T-helper 2 cell treated with Interferon-gamma antibody and Interleukin-4, amounts not matched to agents 5 μg/mL and 100 μg/mL, for 36 hours (primary cell): ENCODE results near the gene MS4A15.
"Not testable (repeated sequence)": the region's sequence is repeated elsewhere in the genome, so short reads cannot be mapped to it uniquely, and the experiment has no call there.

Source experiments
- DNase-seq: peaks from one replicate; pipeline ENCODE4 v3.0.0; 2021; ENCODE audit warnings: low spot score
- H3K27ac Mint-ChIP-seq: one replicate; pipeline ENCODE4 v1.8.0; 2021; ENCODE audit warnings: mild to moderate bottlenecking, mixed read lengths
- H3K27me3 Mint-ChIP-seq: one replicate; pipeline ENCODE4 v1.8.0; 2021; ENCODE audit warnings: low read depth, mixed read lengths
- H3K36me3 Mint-ChIP-seq: one replicate; pipeline ENCODE4 v1.8.0; 2021; ENCODE audit warnings: low read depth, mixed read lengths
- H3K4me1 Mint-ChIP-seq: one replicate; pipeline ENCODE4 v1.8.0; 2021; ENCODE audit warnings: low read depth, mixed read lengths
- H3K4me3 Mint-ChIP-seq: one replicate; pipeline ENCODE4 v1.8.0; 2022; ENCODE audit warnings: mild to moderate bottlenecking, moderate library complexity, mixed read lengths
- H3K9me3 Mint-ChIP-seq: one replicate; pipeline ENCODE4 v1.8.0; 2021; ENCODE audit warnings: mixed read lengths

MS4A15 gene, protein sequence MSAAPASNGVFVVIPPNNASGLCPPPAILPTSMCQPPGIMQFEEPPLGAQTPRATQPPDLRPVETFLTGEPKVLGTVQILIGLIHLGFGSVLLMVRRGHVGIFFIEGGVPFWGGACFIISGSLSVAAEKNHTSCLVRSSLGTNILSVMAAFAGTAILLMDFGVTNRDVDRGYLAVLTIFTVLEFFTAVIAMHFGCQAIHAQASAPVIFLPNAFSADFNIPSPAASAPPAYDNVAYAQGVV

DNA sequence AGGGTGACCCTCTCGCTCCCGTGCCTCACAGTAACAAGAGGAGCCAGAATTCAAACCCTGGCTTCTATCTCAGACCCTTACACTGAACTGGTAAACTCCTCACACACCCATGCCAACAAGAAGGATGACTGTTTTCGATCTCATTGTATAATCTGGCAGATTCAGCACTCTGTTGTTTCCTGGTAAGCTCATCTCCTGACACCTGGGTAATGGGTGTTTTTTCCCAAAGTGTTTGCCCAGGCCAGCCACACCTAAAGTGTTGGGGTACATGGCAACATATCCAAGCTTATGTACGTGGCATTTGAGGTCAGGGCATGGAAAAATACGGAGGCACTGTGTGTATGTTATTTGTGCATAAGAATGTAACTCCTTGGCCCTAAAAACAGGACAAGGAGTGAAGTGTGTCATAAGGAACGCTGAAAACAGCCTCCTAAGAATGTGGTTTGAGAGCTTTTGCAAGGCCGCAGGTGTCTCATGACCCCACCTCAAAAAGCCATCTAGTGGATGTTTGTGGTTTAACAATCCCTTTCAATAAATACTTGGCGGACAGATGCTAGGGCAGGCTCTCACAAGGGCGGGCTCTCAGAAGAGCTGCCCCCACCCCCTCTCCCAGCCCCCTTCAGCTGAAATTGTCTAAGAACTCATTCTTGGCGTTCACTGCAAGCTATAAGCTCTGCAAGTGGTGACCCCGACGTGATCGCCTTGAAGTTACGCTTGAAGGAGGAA lies at the start of gene MS4A15:
MS4A15 (plus strand) TSS at position 561 of the 726 bp plus-strand sequence. CDS start 6,867 bp downstream, outside the sequence.
- no peak for DNase-seq

DNA sequence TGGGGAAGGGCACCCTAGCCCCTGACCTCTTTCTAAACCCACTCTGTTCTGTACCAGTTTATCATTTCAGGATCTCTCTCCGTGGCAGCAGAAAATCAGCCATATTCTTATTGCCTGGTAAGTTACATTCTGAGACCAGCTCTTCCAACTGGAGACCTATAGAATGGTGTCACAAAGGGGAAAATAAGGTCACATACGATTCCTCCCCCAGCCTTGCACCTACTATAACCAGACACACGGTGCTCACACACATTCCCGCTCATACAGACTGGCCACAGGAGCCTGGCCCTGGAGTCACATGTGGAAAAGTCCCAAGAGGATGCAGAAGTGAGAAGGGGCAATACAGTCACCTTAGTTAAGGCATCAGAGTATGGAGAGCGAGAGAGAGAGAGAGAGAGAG lies 49.7 kb upstream of the MS4A15 start:
- Mint-ChIP-seq H3K27me3 (peaks cover 2% of the 10 kb centered on the region), H3K27ac (no peak overlapping the region), H3K4me3 (no peak overlapping the region), H3K9me3 (no peaks in the 10 kb centered on the region), H3K36me3 (no peaks in the 10 kb centered on the region), H3K4me1 (no peaks in the 10 kb centered on the region)
- DNase-seq: no peak

More for the DNA sequence above, at the start of gene MS4A15:
- Mint-ChIP-seq H3K9me3 (no peaks in the 10 kb centered on the region), H3K4me3 (no peak within 1 kb of the TSS), H3K4me1 (no peaks in the 10 kb centered on the region), H3K36me3 (no peaks in the 10 kb centered on the region), H3K27ac (no peak within 1 kb of the TSS), H3K27me3 (peaks cover 36% of the 10 kb centered on the region)

- Mint-ChIP-seq H3K4me3 (no peak overlapping the region), H3K4me1 (no peaks in the 10 kb centered on the region), H3K9me3 (no peaks in the 10 kb centered on the region)
These were observed 46.2 kb upstream of the MS4A15 start for GRCh38 chr11:60710482-60710881.

GRCh38 chr11:60711276-60711675 lies 45.4 kb upstream of the MS4A15 start:
- no peaks in the 10 kb centered on the region for H3K4me1 Mint-ChIP-seq
- DNase-seq: no peak
- no peak overlapping the region for H3K4me3 Mint-ChIP-seq
- peaks cover 2% of the 10 kb centered on the region for H3K27me3 Mint-ChIP-seq
- H3K27ac Mint-ChIP-seq: no peak overlapping the region
- H3K36me3 Mint-ChIP-seq: no peaks in the 10 kb centered on the region
- no peaks in the 10 kb centered on the region for H3K9me3 Mint-ChIP-seq

More at GRCh38 chr11:60710482-60710881, 46.2 kb upstream of the MS4A15 start:
- Mint-ChIP-seq H3K27ac (no peak overlapping the region), H3K36me3 (no peaks in the 10 kb centered on the region), H3K27me3 (peaks cover 2% of the 10 kb centered on the region)
- DNase-seq: no peak

DNA sequence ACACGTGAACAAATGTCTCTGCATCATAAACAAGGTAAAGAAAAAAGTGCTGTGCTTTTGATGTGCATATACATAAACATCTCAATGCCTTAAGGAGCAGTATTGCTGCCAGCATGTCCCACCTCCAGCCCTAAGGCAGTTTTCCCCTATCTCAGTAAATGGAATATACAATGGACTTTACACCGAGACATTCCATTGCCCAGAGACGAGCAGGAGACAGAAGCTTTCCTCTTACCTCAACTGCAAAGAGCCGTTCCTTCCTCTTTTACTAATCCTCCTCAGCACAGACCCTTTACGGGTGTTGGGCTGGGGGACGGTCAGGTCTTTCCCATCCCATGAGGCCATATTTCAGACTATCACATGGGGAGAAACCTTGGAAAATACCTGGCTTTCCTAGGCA lies 43.2 kb upstream of the MS4A15 start:
- H3K27me3 Mint-ChIP-seq, DNase-seq, H3K4me3 Mint-ChIP-seq, H3K27ac Mint-ChIP-seq, H3K36me3 Mint-ChIP-seq, H3K9me3 Mint-ChIP-seq, H3K4me1 Mint-ChIP-seq: not testable (repeated sequence)

DNA sequence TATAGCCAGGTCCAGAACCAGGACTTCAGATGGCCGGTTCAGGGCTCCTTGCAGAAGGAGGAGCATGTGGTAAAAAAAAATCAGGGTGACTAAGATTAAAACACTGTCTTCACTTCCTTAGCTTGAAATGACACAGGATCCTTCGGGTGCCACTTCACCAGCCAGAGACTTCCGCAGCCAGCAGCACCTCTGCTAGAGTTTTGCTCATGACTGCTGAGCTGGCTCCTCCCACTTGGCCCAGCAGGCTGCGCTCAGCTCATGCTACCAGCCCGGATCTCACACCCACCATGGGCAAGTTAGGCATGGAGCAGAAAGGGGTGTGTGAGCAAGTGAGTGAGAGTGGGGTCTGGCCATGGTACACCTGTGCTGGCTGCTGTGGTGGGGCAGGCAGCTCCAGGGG lies 38.7 kb upstream of the MS4A15 start:
- DNase-seq: no peak
- peaks cover 2% of the 10 kb centered on the region for H3K27me3 Mint-ChIP-seq
- no peaks in the 10 kb centered on the region for H3K9me3 Mint-ChIP-seq
- H3K4me1 Mint-ChIP-seq: no peaks in the 10 kb centered on the region
- H3K36me3 Mint-ChIP-seq: no peaks in the 10 kb centered on the region
- no peak overlapping the region for H3K4me3 Mint-ChIP-seq
- no peak overlapping the region for H3K27ac Mint-ChIP-seq

DNA sequence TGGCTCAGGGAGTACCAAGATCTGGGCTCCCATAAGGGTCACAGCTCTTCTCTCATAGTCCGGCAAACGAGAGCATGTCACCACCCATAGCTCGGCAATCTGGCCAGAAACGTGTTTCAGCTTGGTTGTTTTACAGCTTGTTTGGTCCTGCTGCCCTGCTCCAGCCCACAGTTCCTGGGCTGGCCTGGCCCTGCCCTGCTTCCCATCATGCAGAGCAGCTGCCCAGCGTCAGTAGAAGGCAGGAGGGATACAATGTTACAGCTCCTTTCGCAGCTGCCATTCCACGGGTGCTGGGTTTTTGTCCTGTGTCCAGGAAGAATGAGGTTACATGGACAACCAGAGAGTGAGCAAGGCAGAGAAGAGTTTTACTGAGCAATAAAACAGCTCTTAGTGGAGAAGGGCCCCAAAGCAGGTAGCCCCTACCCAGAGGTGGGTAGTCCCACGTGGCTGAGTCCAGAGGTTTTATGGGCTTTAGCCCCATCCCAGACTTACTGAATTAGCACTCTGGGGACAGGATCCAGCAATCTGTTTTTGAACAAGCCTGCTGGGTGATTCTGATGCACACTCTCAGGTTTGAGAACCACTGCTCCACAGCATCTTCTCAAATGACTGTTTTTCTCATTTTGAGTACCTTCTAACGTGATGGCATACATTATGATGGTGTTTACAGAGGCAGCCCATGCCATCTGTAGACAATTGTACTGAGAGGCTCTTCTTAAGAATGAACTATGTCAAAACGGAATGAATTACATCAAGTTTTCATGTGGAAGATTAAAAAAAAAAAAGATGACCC lies 37.9 kb upstream of the MS4A15 start:
- H3K4me1 Mint-ChIP-seq: no peaks in the 10 kb centered on the region
- H3K9me3 Mint-ChIP-seq: no peaks in the 10 kb centered on the region
- no peak overlapping the region for H3K27ac Mint-ChIP-seq
- no peak overlapping the region for H3K4me3 Mint-ChIP-seq
- no peaks in the 10 kb centered on the region for H3K36me3 Mint-ChIP-seq
- no peak for DNase-seq
- H3K27me3 Mint-ChIP-seq: peaks cover 2% of the 10 kb centered on the region

GRCh38 chr11:60719391-60719790 lies 37.3 kb upstream of the MS4A15 start:
- no peaks in the 10 kb centered on the region for H3K9me3 Mint-ChIP-seq
- no peak overlapping the region for H3K27ac Mint-ChIP-seq
- no peak for DNase-seq
- no peaks in the 10 kb centered on the region for H3K36me3 Mint-ChIP-seq
- H3K27me3 Mint-ChIP-seq: peaks cover 2% of the 10 kb centered on the region
- H3K4me3 Mint-ChIP-seq: no peak overlapping the region
- no peaks in the 10 kb centered on the region for H3K4me1 Mint-ChIP-seq

GRCh38 chr11:60720460-60720859 lies 36.2 kb upstream of the MS4A15 start:
- Mint-ChIP-seq H3K4me1 (no peaks in the 10 kb centered on the region), H3K4me3 (no peak overlapping the region), H3K9me3 (no peaks in the 10 kb centered on the region), H3K36me3 (no peaks in the 10 kb centered on the region), H3K27ac (no peak overlapping the region), H3K27me3 (peaks cover 2% of the 10 kb centered on the region)
- DNase-seq: no peak

DNA sequence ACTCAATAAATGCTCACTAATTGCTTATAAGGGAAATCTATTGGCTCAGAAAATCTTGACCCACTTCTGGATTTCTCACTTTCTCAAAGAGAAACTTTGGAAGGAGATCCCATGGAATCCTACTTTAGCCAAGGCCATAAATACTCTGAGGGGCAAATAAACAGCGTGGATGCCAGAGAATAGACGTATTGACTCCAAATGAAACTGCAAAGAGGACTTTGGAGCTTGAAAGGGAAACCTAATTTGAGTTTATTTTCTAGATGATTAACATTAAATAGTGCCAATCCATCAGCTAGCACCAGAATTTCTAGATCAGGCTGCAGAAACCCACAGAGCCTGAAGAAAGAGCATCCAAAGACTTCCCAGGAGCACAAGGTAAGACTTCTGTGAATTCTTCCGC lies 32.2 kb upstream of the MS4A15 start, which contains the start of gene MS4A18:
MS4A18 (plus strand) TSS at position 301 of the 400 bp plus-strand sequence.
- no peak within 1 kb of the TSS for H3K4me3 Mint-ChIP-seq
- H3K4me1 Mint-ChIP-seq: no peaks in the 10 kb centered on the region
- no peak for DNase-seq
- peaks cover 2% of the 10 kb centered on the region for H3K27me3 Mint-ChIP-seq
- H3K36me3 Mint-ChIP-seq: no peaks in the 10 kb centered on the region
- no peak within 1 kb of the TSS for H3K27ac Mint-ChIP-seq
- H3K9me3 Mint-ChIP-seq: no peaks in the 10 kb centered on the region

DNA sequence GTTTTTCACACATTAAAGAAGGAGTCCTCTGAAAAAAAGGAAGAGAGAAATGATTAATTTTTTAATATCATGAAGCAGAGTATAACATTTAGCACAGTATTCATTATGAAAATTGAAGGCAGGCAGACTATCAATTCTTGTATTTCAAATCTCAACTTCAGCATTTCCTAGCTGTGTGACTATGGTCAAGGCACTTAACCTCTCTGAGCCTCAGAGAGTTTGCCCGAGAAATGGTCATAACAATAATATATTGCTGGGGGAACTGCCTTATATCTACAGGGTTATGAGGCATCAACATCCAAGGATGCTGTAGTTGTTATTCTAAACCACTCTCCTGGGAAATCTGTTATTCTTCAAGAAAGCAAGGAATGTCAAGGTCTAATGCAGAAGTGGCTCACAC lies 31.1 kb upstream of the MS4A15 start:
- Mint-ChIP-seq H3K36me3 (no peaks in the 10 kb centered on the region), H3K4me3 (no peak overlapping the region), H3K27ac (no peak overlapping the region), H3K4me1 (no peaks in the 10 kb centered on the region), H3K9me3 (no peaks in the 10 kb centered on the region), H3K27me3 (peaks cover 2% of the 10 kb centered on the region)
- no peak for DNase-seq

- H3K4me3 Mint-ChIP-seq: no peak overlapping the region
- H3K4me1 Mint-ChIP-seq: no peaks in the 10 kb centered on the region
- H3K36me3 Mint-ChIP-seq: no peaks in the 10 kb centered on the region
- H3K27me3 Mint-ChIP-seq: peaks cover 4% of the 10 kb centered on the region
- H3K27ac Mint-ChIP-seq: no peak overlapping the region
- DNase-seq: no peak
- no peaks in the 10 kb centered on the region for H3K9me3 Mint-ChIP-seq
These were observed 25.1 kb upstream of the MS4A15 start for GRCh38 chr11:60731586-60731985.

GRCh38 chr11:60734279-60734678 lies 22.4 kb upstream of the MS4A15 start:
- H3K4me1 Mint-ChIP-seq: no peaks in the 10 kb centered on the region
- H3K36me3 Mint-ChIP-seq: no peaks in the 10 kb centered on the region
- no peak overlapping the region for H3K27ac Mint-ChIP-seq
- no peaks in the 10 kb centered on the region for H3K9me3 Mint-ChIP-seq
- peaks cover 3% of the 10 kb centered on the region for H3K27me3 Mint-ChIP-seq
- no peak overlapping the region for H3K4me3 Mint-ChIP-seq
- no peak for DNase-seq

DNA sequence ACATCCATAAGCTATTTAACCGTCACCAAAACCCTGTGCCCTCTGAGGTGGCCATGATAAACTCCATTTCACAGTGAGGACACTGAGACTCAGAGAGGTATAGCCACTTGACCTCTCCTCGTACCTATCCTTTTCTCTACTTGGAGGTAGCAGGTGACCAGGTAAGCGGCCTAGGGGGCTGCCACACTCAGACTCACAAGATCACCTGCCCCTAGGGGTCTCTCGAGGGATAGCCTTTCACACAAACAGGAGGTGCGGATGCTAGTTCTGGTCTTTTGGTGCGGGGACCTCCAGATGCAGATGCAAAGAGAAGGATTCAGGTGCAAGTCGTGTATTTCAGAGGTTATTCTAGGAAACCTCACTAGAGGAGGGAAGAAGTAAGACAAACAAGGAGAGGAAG lies 17.6 kb upstream of the MS4A15 start:
- no peak overlapping the region for H3K4me3 Mint-ChIP-seq
- peaks cover 6% of the 10 kb centered on the region for H3K27me3 Mint-ChIP-seq
- no peak for DNase-seq
- no peaks in the 10 kb centered on the region for H3K4me1 Mint-ChIP-seq
- no peaks in the 10 kb centered on the region for H3K36me3 Mint-ChIP-seq
- H3K9me3 Mint-ChIP-seq: no peaks in the 10 kb centered on the region
- H3K27ac Mint-ChIP-seq: no peak overlapping the region
